Colon (tissue), 2 donors: ENCODE measurements around the gene USP10.

Source experiments
- FAIRE-seq: peaks from 2 replicates; lab custom pipeline; 2012; peaks lifted over from hg19 to GRCh38; lab: Jason Lieb, UNC
- donor health status: control.
- donor health status: control.

Gene USP10

GRCh38 chr16:84751241-84751640 is 51.4 kb downstream of the USP10 start:
- FAIRE-seq, result no peak

GRCh38 chr16:84751947-84752346 is 52.1 kb downstream of the USP10 start:
- no peak for FAIRE-seq

- no peak for FAIRE-seq
Measured at GRCh38 chr16:84752600-84752999, 52.8 kb downstream of the USP10 start.

GRCh38 chr16:84753412-84754326 is 53.9 kb downstream of the USP10 start:
- FAIRE-seq, result no peak

- FAIRE-seq, result peak; percentile 14
Measured at GRCh38 chr16:84754353-84754856, 54.6 kb downstream of the USP10 start.

GRCh38 chr16:84754956-84755672 is 55.3 kb downstream of the USP10 start:
- FAIRE-seq, result no peak

GRCh38 chr16:84756830-84757229 is 57.0 kb downstream of the USP10 start:
- FAIRE-seq, result no peak

- FAIRE-seq, result no peak
Measured at GRCh38 chr16:84758627-84759026, 58.8 kb downstream of the USP10 start.

GRCh38 chr16:84759061-84759460 is 59.3 kb downstream of the USP10 start:
- no peak for FAIRE-seq

- no peak for FAIRE-seq
Measured at GRCh38 chr16:84759906-84760305, 60.1 kb downstream of the USP10 start.

GRCh38 chr16:84761448-84762368 is 61.9 kb downstream of the USP10 start:
- FAIRE-seq, result no peak

GRCh38 chr16:84763164-84763563 is 63.4 kb downstream of the USP10 start:
- no peak for FAIRE-seq

- FAIRE-seq, result no peak
Measured at GRCh38 chr16:84763629-84764028, 63.8 kb downstream of the USP10 start.

- no peak for FAIRE-seq
Measured at GRCh38 chr16:84764970-84765369, 65.2 kb downstream of the USP10 start.

GRCh38 chr16:84765616-84766580 is 66.1 kb downstream of the USP10 start:
- no peak for FAIRE-seq

- FAIRE-seq, result no peak
Measured at GRCh38 chr16:84766978-84767773, 67.4 kb downstream of the USP10 start.

- no peak for FAIRE-seq
Measured at GRCh38 chr16:84768061-84768807, 68.4 kb downstream of the USP10 start.

GRCh38 chr16:84768808-84769197 is 69.0 kb downstream of the USP10 start:
- FAIRE-seq, result no peak

GRCh38 chr16:84769416-84769815 is 69.6 kb downstream of the USP10 start:
- FAIRE-seq, result no peak
